ENCODE results near the gene TMEM129.

TMEM129 gene

GRCh38 chr4:1713003-1713851 lies 7.9 kb downstream of the TMEM129 start:
- no peak for TF ChIP-seq CTCF (IDR thresholded peaks at IDR 0.05; ENCODE audit: extremely low read depth, insufficient read depth, missing control alignments)
- no peak for DNase-seq (ENCODE audit: low spot score)
- in situ Hi-C loops (cut with MboI; ENCODE audit: low pct_unique_long_range_greater_than_20kb, low sequenced_read_pairs, unreplicated experiment): no loop called here

GRCh38 chr4:1712216-1713002 lies 8.7 kb downstream of the TMEM129 start, which contains the start of gene SLBP:
Gene SLBP (minus strand): TSS chr4:1712319. CDS start chr4:1712188, 131 bp downstream.
- in situ Hi-C loops (cut with MboI; ENCODE audit: low pct_unique_long_range_greater_than_20kb, low sequenced_read_pairs, unreplicated experiment): no loop called here
- TF ChIP-seq CTCF (IDR thresholded peaks at IDR 0.05; ENCODE audit: extremely low read depth, insufficient read depth, missing control alignments): no peak
- DNase-seq (ENCODE audit: low spot score): peak; percentile 99

GRCh38 chr4:1711571-1712215 lies 9.4 kb downstream of the TMEM129 start:
- no peak for TF ChIP-seq CTCF (IDR thresholded peaks at IDR 0.05; ENCODE audit: extremely low read depth, insufficient read depth, missing control alignments)
- peak; percentile 56 for DNase-seq (ENCODE audit: low spot score)
- in situ Hi-C loops (cut with MboI; ENCODE audit: low pct_unique_long_range_greater_than_20kb, low sequenced_read_pairs, unreplicated experiment): no loop called here

GRCh38 chr4:1711055-1711570 lies 10.0 kb downstream of the TMEM129 start:
- TF ChIP-seq CTCF (IDR thresholded peaks at IDR 0.05; ENCODE audit: extremely low read depth, insufficient read depth, missing control alignments): no peak
- no peak for DNase-seq (ENCODE audit: low spot score)
- in situ Hi-C loops (cut with MboI; ENCODE audit: low pct_unique_long_range_greater_than_20kb, low sequenced_read_pairs, unreplicated experiment): no loop called here

GRCh38 chr4:1708581-1708980 lies 12.5 kb downstream of the TMEM129 start:
- no peak for TF ChIP-seq CTCF (IDR thresholded peaks at IDR 0.05; ENCODE audit: extremely low read depth, insufficient read depth, missing control alignments)
- in situ Hi-C loops (cut with MboI; ENCODE audit: low pct_unique_long_range_greater_than_20kb, low sequenced_read_pairs, unreplicated experiment): no loop called here
- no peak for DNase-seq (ENCODE audit: low spot score)

- in situ Hi-C loops (cut with MboI; ENCODE audit: low pct_unique_long_range_greater_than_20kb, low sequenced_read_pairs, unreplicated experiment): no loop called here
- no peak for DNase-seq (ENCODE audit: low spot score)
These were observed 14.8 kb downstream of the TMEM129 start for GRCh38 chr4:1706358-1706757.

More at GRCh38 chr4:1706358-1706757, 14.8 kb downstream of the TMEM129 start:
- no peak for TF ChIP-seq CTCF (IDR thresholded peaks at IDR 0.05; ENCODE audit: extremely low read depth, insufficient read depth, missing control alignments)

Measured in GM13977 (cell line).